Measurements from ENCODE around the gene PANK1. TPM values are rescaled to one million over a fixed set of nuclear protein-coding genes. Genes with fewer than 3 reads are reported as not detected.

The PANK1 gene
- total RNA-seq, 1 donor from 2014 or later = 38.0 TPM

- Mint-ChIP-seq H3K27ac (no peak overlapping the region), H3K4me3 (ENCODE audit: low read depth) (no peak overlapping the region), H3K27me3 (no peaks in the 10 kb centered on the region), H3K4me1 (ENCODE audit: low read depth) (peaks cover 2% of the 10 kb centered on the region), H3K9me3 (ENCODE audit: low read depth) (no peaks in the 10 kb centered on the region), H3K36me3 (ENCODE audit: insufficient read depth) (peaks cover 19% of the 10 kb centered on the region)
- TF ChIP-seq CTCF (IDR thresholded peaks at IDR 0.05; ENCODE audit: unreplicated experiment) = no peak
- no peak for DNase-seq (ENCODE audit: low spot score, unreplicated experiment)
Measured at GRCh38 chr10:89613582-89613981, 31.5 kb downstream of the PANK1 start.

GRCh38 chr10:89611282-89611681, 33.8 kb downstream of the PANK1 start:
- H3K4me1 Mint-ChIP-seq (ENCODE audit: low read depth) = peaks cover 2% of the 10 kb centered on the region
- no peak overlapping the region for H3K4me3 Mint-ChIP-seq (ENCODE audit: low read depth)
- TF ChIP-seq CTCF (IDR thresholded peaks at IDR 0.05; ENCODE audit: unreplicated experiment) = no peak
- H3K27ac Mint-ChIP-seq = no peak overlapping the region
- peaks cover 24% of the 10 kb centered on the region for H3K36me3 Mint-ChIP-seq (ENCODE audit: insufficient read depth)
- H3K9me3 Mint-ChIP-seq (ENCODE audit: low read depth) = no peaks in the 10 kb centered on the region
- DNase-seq (ENCODE audit: low spot score, unreplicated experiment) = no peak
- H3K27me3 Mint-ChIP-seq = no peaks in the 10 kb centered on the region

- H3K4me1 Mint-ChIP-seq (ENCODE audit: low read depth) = no peaks in the 10 kb centered on the region
- peaks cover 27% of the 10 kb centered on the region for H3K36me3 Mint-ChIP-seq (ENCODE audit: insufficient read depth)
- no peak overlapping the region for H3K4me3 Mint-ChIP-seq (ENCODE audit: low read depth)
- no peak overlapping the region for H3K27ac Mint-ChIP-seq
- DNase-seq (ENCODE audit: low spot score, unreplicated experiment) = no peak
- no peaks in the 10 kb centered on the region for H3K9me3 Mint-ChIP-seq (ENCODE audit: low read depth)
- H3K27me3 Mint-ChIP-seq = no peaks in the 10 kb centered on the region
- TF ChIP-seq CTCF (IDR thresholded peaks at IDR 0.05; ENCODE audit: unreplicated experiment) = no peak
Measured at GRCh38 chr10:89609833-89610346, 35.2 kb downstream of the PANK1 start.

- Mint-ChIP-seq H3K4me1 (ENCODE audit: low read depth) (peaks cover 19% of the 10 kb centered on the region), H3K27me3 (no peaks in the 10 kb centered on the region), H3K36me3 (ENCODE audit: insufficient read depth) (peaks cover 14% of the 10 kb centered on the region), H3K4me3 (ENCODE audit: low read depth) (no peak overlapping the region), H3K27ac (no peak overlapping the region), H3K9me3 (ENCODE audit: low read depth) (no peaks in the 10 kb centered on the region)
- no peak for DNase-seq (ENCODE audit: low spot score, unreplicated experiment)
- no peak for TF ChIP-seq CTCF (IDR thresholded peaks at IDR 0.05; ENCODE audit: unreplicated experiment)
Measured at GRCh38 chr10:89604200-89604599, 40.8 kb downstream of the PANK1 start.

GRCh38 chr10:89602919-89603318, 42.1 kb downstream of the PANK1 start:
- H3K4me3 Mint-ChIP-seq (ENCODE audit: low read depth) = no peak overlapping the region
- H3K36me3 Mint-ChIP-seq (ENCODE audit: insufficient read depth) = peaks cover 14% of the 10 kb centered on the region
- H3K27ac Mint-ChIP-seq = no peak overlapping the region
- no peaks in the 10 kb centered on the region for H3K27me3 Mint-ChIP-seq
- no peaks in the 10 kb centered on the region for H3K9me3 Mint-ChIP-seq (ENCODE audit: low read depth)
- no peak for TF ChIP-seq CTCF (IDR thresholded peaks at IDR 0.05; ENCODE audit: unreplicated experiment)
- no peak for DNase-seq (ENCODE audit: low spot score, unreplicated experiment)
- peaks cover 19% of the 10 kb centered on the region for H3K4me1 Mint-ChIP-seq (ENCODE audit: low read depth)

Measured in progenitor cell of endocrine pancreas (in vitro differentiated cells).